Measurements from ENCODE around the gene GSK3A. TPM values are rescaled to one million over a fixed set of nuclear protein-coding genes. Genes with fewer than 3 reads are reported as not detected.

GSK3A gene
- total RNA-seq, 1 experiment from 2014 or later, result 58.8 TPM

DNA sequence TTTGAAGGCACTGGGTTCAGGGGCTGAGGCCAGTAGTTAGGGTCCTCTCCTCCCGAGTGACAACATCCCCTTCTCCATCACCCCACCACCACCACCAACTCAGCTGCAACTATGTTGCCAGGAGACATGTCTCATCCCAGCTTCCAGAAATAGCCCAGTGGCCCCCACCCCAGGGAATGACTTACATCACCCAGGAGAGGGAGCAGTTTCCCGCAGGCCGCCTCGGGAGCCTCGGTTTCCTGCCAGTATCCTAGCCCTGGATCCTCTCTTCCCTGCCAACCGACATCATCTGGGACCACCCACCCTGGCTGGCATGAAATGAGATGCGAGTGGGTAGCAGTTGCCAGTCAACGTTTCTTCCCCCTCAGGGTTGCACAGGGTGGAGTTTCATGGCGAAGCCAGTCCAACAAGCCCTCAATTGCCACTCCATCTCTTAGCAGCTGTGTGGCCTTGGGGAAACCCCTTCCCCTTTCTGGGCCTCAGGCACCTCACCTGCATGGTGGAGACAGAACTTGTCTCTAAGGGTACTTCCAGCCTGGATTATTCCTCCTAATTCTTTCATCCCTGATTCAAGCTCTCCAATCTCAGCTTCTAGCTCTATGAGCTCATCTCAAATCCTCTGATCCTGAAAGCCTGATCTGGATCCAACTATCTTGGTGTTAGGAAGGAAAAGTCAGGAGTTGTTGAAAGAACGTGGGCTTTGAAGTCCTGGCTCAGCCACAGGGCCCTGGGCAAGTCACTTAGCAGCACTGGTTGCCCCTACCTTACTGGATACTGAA, 3.9 kb upstream of the GSK3A start:
- TF ChIP-seq, protein P1, sequence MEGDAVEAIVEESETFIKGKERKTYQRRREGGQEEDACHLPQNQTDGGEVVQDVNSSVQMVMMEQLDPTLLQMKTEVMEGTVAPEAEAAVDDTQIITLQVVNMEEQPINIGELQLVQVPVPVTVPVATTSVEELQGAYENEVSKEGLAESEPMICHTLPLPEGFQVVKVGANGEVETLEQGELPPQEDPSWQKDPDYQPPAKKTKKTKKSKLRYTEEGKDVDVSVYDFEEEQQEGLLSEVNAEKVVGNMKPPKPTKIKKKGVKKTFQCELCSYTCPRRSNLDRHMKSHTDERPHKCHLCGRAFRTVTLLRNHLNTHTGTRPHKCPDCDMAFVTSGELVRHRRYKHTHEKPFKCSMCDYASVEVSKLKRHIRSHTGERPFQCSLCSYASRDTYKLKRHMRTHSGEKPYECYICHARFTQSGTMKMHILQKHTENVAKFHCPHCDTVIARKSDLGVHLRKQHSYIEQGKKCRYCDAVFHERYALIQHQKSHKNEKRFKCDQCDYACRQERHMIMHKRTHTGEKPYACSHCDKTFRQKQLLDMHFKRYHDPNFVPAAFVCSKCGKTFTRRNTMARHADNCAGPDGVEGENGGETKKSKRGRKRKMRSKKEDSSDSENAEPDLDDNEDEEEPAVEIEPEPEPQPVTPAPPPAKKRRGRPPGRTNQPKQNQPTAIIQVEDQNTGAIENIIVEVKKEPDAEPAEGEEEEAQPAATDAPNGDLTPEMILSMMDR (IDR thresholded peaks at IDR 0.05; ENCODE audit: unreplicated experiment), result peak; percentile 48
- BruUV-seq (replicated peaks), result no TSS peak
- CTCF ChIA-PET, result interaction anchor here (0.7 to 2.4 kb wide), 8 partner anchors 23 to 113 kb away, joined by 3 to 22 read pairs (median 4); partner anchors contain the start of gene CIC
- Mint-ChIP-seq H3K27me3 (ENCODE audit: unreplicated experiment) (no peaks in the 10 kb centered on the region), H3K36me3 (ENCODE audit: insufficient read depth, unreplicated experiment) (peaks cover 80% of the 10 kb centered on the region), H3K4me1 (ENCODE audit: low read depth, unreplicated experiment) (peaks cover 26% of the 10 kb centered on the region), H3K4me3 (ENCODE audit: low read depth, unreplicated experiment) (no peak overlapping the region), H3K9me3 (ENCODE audit: low read depth, unreplicated experiment) (no peaks in the 10 kb centered on the region), H3K27ac (ENCODE audit: unreplicated experiment) (peak overlapping the region; percentile 1)
- intact Hi-C loops (cut with micrococcal nuclease; ENCODE audit: unreplicated experiment), result no loop called here
- DNase-seq, result peak; percentile 65

DNA sequence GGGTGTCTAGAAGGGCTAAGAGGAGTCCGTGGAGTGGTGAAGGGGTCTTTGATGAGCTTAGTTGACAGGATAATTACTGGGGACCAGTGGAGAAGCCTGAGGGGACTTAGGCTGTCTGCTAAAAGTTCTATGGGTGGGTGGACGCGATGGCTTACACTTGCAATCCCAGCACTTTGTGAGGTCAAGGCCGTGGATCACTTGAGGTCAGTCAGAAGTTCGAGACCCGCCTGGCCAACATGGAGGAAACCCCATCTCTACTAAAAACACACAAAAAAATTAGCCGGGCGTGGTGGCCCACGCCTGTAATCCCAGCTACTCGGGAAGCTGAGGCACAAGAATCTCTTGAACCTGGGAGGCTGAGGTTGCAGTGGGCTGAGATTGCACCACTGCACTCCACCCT, 2.8 kb upstream of the GSK3A start:
- Mint-ChIP-seq H3K36me3 (ENCODE audit: insufficient read depth, unreplicated experiment) (peaks cover 80% of the 10 kb centered on the region), H3K4me3 (ENCODE audit: low read depth, unreplicated experiment) (peak overlapping the region; percentile 75), H3K4me1 (ENCODE audit: low read depth, unreplicated experiment) (peaks cover 36% of the 10 kb centered on the region), H3K27me3 (ENCODE audit: unreplicated experiment) (no peaks in the 10 kb centered on the region), H3K9me3 (ENCODE audit: low read depth, unreplicated experiment) (no peaks in the 10 kb centered on the region), H3K27ac (ENCODE audit: unreplicated experiment) (peak overlapping the region; percentile 51)
- no TSS peak for BruUV-seq (replicated peaks)
- no peak for DNase-seq
- TF ChIP-seq, protein P1 (IDR thresholded peaks at IDR 0.05; ENCODE audit: unreplicated experiment), result no peak
- CTCF ChIA-PET, result interaction anchor here (1.3 to 2.7 kb wide), 6 partner anchors 25 to 132 kb away, joined by 3 to 25 read pairs (median 8); partner anchors contain the start of gene CIC
- intact Hi-C loops (cut with micrococcal nuclease; ENCODE audit: unreplicated experiment), result no loop called here

DNA sequence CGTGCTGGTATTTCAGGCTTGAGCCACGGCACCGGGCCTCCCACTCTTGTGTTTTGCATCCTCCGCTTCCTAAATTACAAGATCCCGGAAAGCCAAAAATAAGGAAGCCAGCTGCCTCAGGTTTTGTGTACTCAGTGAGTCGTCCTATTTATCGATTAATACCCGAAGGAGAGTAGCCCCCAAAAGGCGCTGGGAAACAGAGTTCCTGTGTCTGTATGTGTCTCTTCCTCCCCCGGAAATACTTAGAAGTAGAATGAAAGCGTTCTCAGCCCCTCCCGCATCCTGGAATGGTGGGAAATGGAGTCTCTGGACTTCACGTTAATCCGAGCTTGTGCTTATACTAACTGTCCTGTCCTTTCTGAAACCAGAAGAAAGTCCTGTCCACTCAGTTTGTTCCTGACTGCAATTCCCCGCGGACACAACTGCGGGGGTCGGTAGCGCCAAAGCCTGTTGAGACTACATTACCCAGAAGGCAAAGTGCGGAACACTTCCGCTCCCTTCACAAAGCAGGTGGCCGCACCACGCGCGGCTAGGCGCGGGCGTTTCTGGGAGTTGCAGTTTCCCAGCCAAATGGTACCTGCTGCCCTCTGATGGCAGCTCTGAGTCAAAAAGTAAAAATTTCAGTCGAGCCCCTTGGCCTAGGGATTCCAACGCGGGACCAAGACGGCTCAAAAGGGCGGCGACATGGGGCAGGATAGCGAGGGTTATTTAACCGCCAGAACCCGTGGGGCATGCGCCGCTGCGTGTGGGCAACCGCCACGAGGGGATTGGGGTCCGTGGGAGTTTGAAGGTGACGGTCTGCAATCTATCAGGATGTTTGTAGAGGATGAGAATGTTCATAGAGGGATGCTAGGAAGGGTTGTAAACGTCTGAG, 2.2 kb upstream of the GSK3A start:
- intact Hi-C loops (cut with micrococcal nuclease; ENCODE audit: unreplicated experiment), result loop anchor here (1.0 kb wide), 2 partner anchors 81 to 136 kb away; partner anchors contain the start of gene MEGF8
- H3K4me1 Mint-ChIP-seq (ENCODE audit: low read depth, unreplicated experiment), result peaks cover 40% of the 10 kb centered on the region
- H3K4me3 Mint-ChIP-seq (ENCODE audit: low read depth, unreplicated experiment), result peak overlapping the region; percentile 75
- H3K36me3 Mint-ChIP-seq (ENCODE audit: insufficient read depth, unreplicated experiment), result peaks cover 80% of the 10 kb centered on the region
- TF ChIP-seq, protein P1 (IDR thresholded peaks at IDR 0.05; ENCODE audit: unreplicated experiment), result peak; percentile 75
- BruUV-seq (replicated peaks), result no TSS peak
- H3K27me3 Mint-ChIP-seq (ENCODE audit: unreplicated experiment), result no peaks in the 10 kb centered on the region
- no peaks in the 10 kb centered on the region for H3K9me3 Mint-ChIP-seq (ENCODE audit: low read depth, unreplicated experiment)
- peak; percentile 95 for DNase-seq
- CTCF ChIA-PET, result interaction anchor here (0.7 to 2.7 kb wide), 10 partner anchors 11 to 136 kb away, joined by 3 to 25 read pairs (median 3); no protein-coding TSS in a partner anchor
- H3K27ac Mint-ChIP-seq (ENCODE audit: unreplicated experiment), result peak overlapping the region; percentile 51

DNA sequence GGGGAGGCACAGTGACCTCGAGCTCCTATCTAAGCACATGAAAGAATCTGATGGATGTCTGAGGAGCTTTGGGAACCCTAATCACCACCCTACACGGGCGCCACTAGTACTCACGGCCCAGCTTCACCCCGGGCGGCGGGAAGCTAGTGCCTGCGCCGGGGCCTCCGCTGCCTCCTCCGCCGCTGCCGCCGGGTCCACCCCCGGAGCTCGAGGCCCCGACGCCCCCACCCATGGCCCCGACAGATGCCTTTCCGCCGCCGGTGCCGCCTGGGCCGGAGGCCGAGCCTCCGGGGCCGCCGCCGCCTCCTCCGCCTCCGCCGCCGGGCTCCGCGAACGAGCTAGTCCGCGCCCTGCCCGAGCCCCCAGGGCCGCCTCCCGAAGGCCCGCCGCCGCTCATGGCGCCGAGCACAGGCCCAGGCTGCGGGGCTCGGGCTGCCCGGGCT, 312 bp downstream of the GSK3A start:
- Mint-ChIP-seq H3K4me1 (ENCODE audit: low read depth, unreplicated experiment) (peaks cover 40% of the 10 kb centered on the region), H3K9me3 (ENCODE audit: low read depth, unreplicated experiment) (no peaks in the 10 kb centered on the region), H3K27ac (ENCODE audit: unreplicated experiment) (peak overlapping the region; percentile 79), H3K36me3 (ENCODE audit: insufficient read depth, unreplicated experiment) (peaks cover 85% of the 10 kb centered on the region), H3K27me3 (ENCODE audit: unreplicated experiment) (no peaks in the 10 kb centered on the region), H3K4me3 (ENCODE audit: low read depth, unreplicated experiment) (peak overlapping the region; percentile 75)
- intact Hi-C loops (cut with micrococcal nuclease; ENCODE audit: unreplicated experiment), result no loop called here
- BruUV-seq (replicated peaks), result no TSS peak
- CTCF ChIA-PET, result interaction anchor here (0.6 to 1.3 kb wide), 4 partner anchors 9 to 1789 kb away, joined by 3 to 11 read pairs (median 4); partner anchors contain the start of genes PAFAH1B3 and PRR19
- peak; percentile 33 for DNase-seq
- TF ChIP-seq, protein P1 (IDR thresholded peaks at IDR 0.05; ENCODE audit: unreplicated experiment), result no peak

All from Calu3 (cell line).